DOHH2 (cell line): ENCODE measurements around the gene KIAA0513.

Experiments
- H3F3A ChIP-seq: fragments of 200-600 bp; sonication (generic), shearing (Covaris generic); 2 replicates; pipeline ENCODE4 v1.6.0; 2016; ENCODE audit warnings: antibody characterized with exemption, mild to moderate bottlenecking; ENCODE audit not compliant: control insufficient read depth, insufficient read depth
- H3K27ac ChIP-seq: fragments of 200-600 bp; sonication (generic); 2 replicates; pipeline ENCODE4 v1.5.1; 2014; ENCODE audit warnings: low read depth, mild to moderate bottlenecking, low read length, moderate library complexity
- H3K27me3 ChIP-seq: fragments of 200-600 bp; sonication (generic); 2 replicates; pipeline ENCODE4 v1.6.1; 2014; ENCODE audit warnings: mild to moderate bottlenecking, low read length, mixed read lengths; ENCODE audit not compliant: control insufficient read depth
- H3K36me3 ChIP-seq: fragments of 200-600 bp; sonication (generic); 2 replicates; pipeline ENCODE4 v1.6.1; 2014; ENCODE audit warnings: mild to moderate bottlenecking, low read length, moderate library complexity, mixed read lengths; ENCODE audit not compliant: control insufficient read depth
- H3K4me1 ChIP-seq: fragments of 200-600 bp; sonication (generic); 2 replicates; pipeline ENCODE4 v1.6.1; 2014; ENCODE audit warnings: mild to moderate bottlenecking, low read length, mixed read lengths; ENCODE audit not compliant: control insufficient read depth
- H3K4me2 ChIP-seq: fragments of 200-600 bp; sonication (generic); 2 replicates; pipeline ENCODE4 v1.6.0; 2014; ENCODE audit warnings: mild to moderate bottlenecking, low read length, moderate library complexity
- H3K4me3 ChIP-seq: fragments of 200-600 bp; sonication (generic); 2 replicates; pipeline ENCODE4 v1.5.1; 2014; ENCODE audit warnings: mild to moderate bottlenecking, low read length, mixed read lengths
- H3K79me2 ChIP-seq: fragments of 200-600 bp; sonication (generic); 2 replicates; pipeline ENCODE4 v1.6.1; 2014; ENCODE audit warnings: mild to moderate bottlenecking, low read length, mixed read lengths; ENCODE audit not compliant: control insufficient read depth
- H3K9me2 ChIP-seq: fragments of 200-600 bp; sonication (generic); replicated peaks from 2 replicates; pipeline ENCODE4 v1.6.1; 2014; ENCODE audit warnings: mild to moderate bottlenecking, low read length, mixed read lengths; ENCODE audit not compliant: control insufficient read depth
- H3K9me3 ChIP-seq: fragments of 200-600 bp; sonication (generic); 2 replicates; pipeline ENCODE4 v1.6.1; 2014; ENCODE audit warnings: antibody characterized with exemption, low read length, mixed read lengths; ENCODE audit not compliant: control insufficient read depth, insufficient read depth
- H4K20me1 ChIP-seq: fragments of 200-600 bp; sonication (generic); 2 replicates; pipeline ENCODE4 v1.6.0; 2014; ENCODE audit warnings: low read depth, mild to moderate bottlenecking, antibody characterized with exemption, low read length, moderate library complexity; ENCODE audit not compliant: control insufficient read depth, insufficient read depth
- EZH2phosphoT487 ChIP-seq: fragments of 200-600 bp; sonication (generic); IDR thresholded peaks from 2 replicates; pipeline ENCODE4 v1.6.1; 2017; ENCODE audit warnings: borderline replicate concordance, mild to moderate bottlenecking, antibody characterized with exemption, low read length, moderate library complexity, mixed read lengths
- TF ChIP-seq, protein P1 (sequence below): fragments of 200-600 bp; sonication (generic); IDR thresholded peaks from one replicate; pipeline ENCODE4 v1.5.1; 2014; ENCODE audit warnings: antibody characterized with exemption, mild to moderate bottlenecking, low read depth, low read length; ENCODE audit not compliant: poor library complexity, severe bottlenecking

Gene KIAA0513

DNA sequence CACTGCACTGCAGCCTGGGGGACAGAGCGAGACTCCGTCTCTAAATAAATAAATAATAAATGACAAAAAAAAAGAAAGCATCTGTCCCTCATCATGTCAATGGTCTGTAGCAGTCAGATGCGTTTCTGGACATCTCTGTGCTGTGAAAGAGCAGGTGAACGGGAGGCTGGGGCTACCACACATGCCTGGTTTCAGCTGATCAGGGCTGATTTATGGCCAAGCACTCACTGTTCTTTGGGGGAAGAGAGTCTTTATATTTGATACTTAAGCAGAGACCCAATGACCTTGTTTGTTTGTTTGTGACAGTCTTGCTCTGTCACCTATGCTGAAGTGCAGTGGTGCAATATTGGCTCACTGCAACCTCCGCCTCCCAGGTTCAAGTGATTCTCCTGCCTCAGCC lies 17.5 kb downstream of the KIAA0513 start:
- Histone ChIP-seq H3K79me2 (no peaks in the 10 kb centered on the region), H3K27me3 (peaks cover 8% of the 10 kb centered on the region), H3K9me2 (no peaks in the 10 kb centered on the region), H3K27ac (no peak overlapping the region), H3K9me3 (no peaks in the 10 kb centered on the region), H3K36me3 (no peaks in the 10 kb centered on the region), H3K4me1 (no peaks in the 10 kb centered on the region), H3K4me2 (no peak overlapping the region), H3K4me3 (no peak overlapping the region), H4K20me1 (0 out of 2 replicates have a peak, but pooled peaks cover 4% of the 10 kb centered on the region), H3F3A (no peaks in the 10 kb centered on the region)
- TF ChIP-seq, protein P1, sequence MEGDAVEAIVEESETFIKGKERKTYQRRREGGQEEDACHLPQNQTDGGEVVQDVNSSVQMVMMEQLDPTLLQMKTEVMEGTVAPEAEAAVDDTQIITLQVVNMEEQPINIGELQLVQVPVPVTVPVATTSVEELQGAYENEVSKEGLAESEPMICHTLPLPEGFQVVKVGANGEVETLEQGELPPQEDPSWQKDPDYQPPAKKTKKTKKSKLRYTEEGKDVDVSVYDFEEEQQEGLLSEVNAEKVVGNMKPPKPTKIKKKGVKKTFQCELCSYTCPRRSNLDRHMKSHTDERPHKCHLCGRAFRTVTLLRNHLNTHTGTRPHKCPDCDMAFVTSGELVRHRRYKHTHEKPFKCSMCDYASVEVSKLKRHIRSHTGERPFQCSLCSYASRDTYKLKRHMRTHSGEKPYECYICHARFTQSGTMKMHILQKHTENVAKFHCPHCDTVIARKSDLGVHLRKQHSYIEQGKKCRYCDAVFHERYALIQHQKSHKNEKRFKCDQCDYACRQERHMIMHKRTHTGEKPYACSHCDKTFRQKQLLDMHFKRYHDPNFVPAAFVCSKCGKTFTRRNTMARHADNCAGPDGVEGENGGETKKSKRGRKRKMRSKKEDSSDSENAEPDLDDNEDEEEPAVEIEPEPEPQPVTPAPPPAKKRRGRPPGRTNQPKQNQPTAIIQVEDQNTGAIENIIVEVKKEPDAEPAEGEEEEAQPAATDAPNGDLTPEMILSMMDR: no peak
- no peak for TF ChIP-seq EZH2phosphoT487

DNA sequence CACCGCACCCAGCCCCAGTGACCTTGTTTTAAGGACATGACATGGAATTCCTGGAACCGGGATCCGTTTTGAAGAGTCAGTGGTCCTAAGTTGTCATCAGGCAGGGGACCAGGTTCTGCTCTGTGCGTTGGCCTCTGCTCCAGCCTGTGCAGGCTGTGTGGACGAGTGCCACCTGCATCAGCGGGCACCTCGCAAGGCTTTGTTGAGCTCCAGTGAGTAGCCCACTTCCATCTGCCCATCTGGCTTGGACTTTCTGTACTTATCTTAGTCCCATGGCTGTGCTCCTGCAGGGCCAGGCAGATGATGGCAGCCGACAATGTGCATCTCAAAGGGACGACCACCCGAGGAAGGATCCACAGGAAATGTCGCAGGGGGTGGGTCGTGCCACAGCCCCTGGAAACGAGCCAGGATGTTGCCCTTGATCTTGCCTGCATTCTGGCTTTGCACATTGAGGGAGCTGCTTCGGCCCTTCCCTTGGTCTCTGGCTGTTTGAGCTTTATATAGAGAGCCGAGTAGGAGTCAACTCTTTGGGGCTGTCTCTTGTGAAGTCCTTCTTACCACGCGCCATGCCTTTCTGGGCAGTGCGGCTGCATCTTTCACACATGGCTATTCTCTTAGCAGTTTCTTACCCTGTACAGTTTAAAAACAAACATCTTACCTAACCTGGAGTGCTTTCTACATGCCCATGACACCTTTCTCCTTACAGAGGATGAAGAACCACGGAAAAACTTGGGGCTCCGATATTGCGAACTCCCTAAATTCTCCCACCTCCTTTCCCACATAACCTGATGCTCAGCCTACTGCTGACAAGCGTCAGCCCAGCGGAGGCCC lies 18.3 kb downstream of the KIAA0513 start:
- no peak overlapping the region for H3K4me3 ChIP-seq
- H4K20me1 ChIP-seq: 0 out of 2 replicates have a peak, but pooled peaks cover 4% of the 10 kb centered on the region
- no peaks in the 10 kb centered on the region for H3K36me3 ChIP-seq
- no peaks in the 10 kb centered on the region for H3K9me2 ChIP-seq
- H3K4me2 ChIP-seq: no peak overlapping the region
- no peaks in the 10 kb centered on the region for H3F3A ChIP-seq
- no peaks in the 10 kb centered on the region for H3K9me3 ChIP-seq
- H3K27ac ChIP-seq: no peak overlapping the region
- H3K4me1 ChIP-seq: no peaks in the 10 kb centered on the region
- H3K79me2 ChIP-seq: no peaks in the 10 kb centered on the region
- H3K27me3 ChIP-seq: peaks cover 8% of the 10 kb centered on the region
- no peak for TF ChIP-seq EZH2phosphoT487
- TF ChIP-seq, protein P1: no peak

DNA sequence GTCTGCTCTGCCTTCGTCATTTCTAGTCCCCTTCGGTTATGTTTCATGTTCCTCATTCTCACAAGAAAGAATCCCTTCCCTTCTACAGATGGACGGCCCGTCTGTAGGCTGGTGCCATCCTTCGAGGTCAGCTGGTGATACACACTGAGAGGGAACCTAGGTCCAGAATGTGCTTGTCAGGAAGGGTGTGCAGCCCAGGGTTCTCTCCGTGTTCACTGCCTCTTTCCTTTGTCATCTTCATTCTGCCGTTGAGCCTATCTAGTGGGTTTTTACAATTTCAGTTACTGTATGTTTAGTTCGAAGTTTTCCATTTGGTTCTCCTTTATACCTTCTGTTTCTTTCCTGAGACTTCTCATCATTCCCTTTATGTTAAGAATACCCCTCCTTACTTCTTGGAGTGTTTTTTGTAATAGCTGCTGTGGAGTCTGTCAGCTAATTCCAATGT lies 18.9 kb downstream of the KIAA0513 start:
- Histone ChIP-seq H3K9me2 (no peaks in the 10 kb centered on the region), H3K36me3 (no peaks in the 10 kb centered on the region), H3K27me3 (peaks cover 8% of the 10 kb centered on the region), H3K27ac (no peak overlapping the region), H3K79me2 (no peaks in the 10 kb centered on the region), H3F3A (no peaks in the 10 kb centered on the region), H3K9me3 (no peaks in the 10 kb centered on the region), H4K20me1 (0 out of 2 replicates have a peak, but pooled peaks cover 4% of the 10 kb centered on the region), H3K4me2 (no peak overlapping the region), H3K4me1 (no peaks in the 10 kb centered on the region), H3K4me3 (no peak overlapping the region)
- no peak for TF ChIP-seq EZH2phosphoT487
- TF ChIP-seq, protein P1: no peak
